Spleen (tissue), 11 donors: ENCODE data around the gene ABTB2. TPM values are rescaled to one million over a fixed set of nuclear protein-coding genes. Genes with fewer than 3 reads are reported as not detected.

Experiments used
- DNase-seq: peaks from one replicate; pipeline ENCODE4 v3.0.0-alpha.2; 2020
- H3K27ac ChIP-seq, 8 donors: fragments of 200-600 bp; sonication (generic) in 7 of 8; 1 replicate in 4 of 8; 2 replicates in 4 of 8; pipeline versions ENCODE4 v1.5.0 to v1.8.0; 2016 to 2021; ENCODE audit warnings: inconsistent platforms in 4 of 8, mild to moderate bottlenecking in 4 of 8, moderate library complexity in 1 of 8
- H3K27me3 ChIP-seq, 7 donors: fragments of 200-600 bp; sonication (generic) in 6 of 7; replicated peaks in 1 of 7; 1 replicate in 4 of 7; 2 replicates in 3 of 7; pipeline versions ENCODE4 v1.5.0 to v1.8.0; 2016 to 2021; ENCODE audit warnings: inconsistent platforms in 3 of 7, mild to moderate bottlenecking in 1 of 7
- H3K36me3 ChIP-seq, 6 donors: fragments of 200-600 bp; sonication (generic) in 5 of 6; 1 replicate in 4 of 6; 2 replicates in 2 of 6; pipeline versions ENCODE4 v1.5.0 to v1.8.0; 2016 to 2021; ENCODE audit warnings: inconsistent platforms in 2 of 6
- H3K4me1 ChIP-seq, 6 donors: fragments of 200-600 bp; sonication (generic) in 5 of 6; 1 replicate in 3 of 6; 2 replicates in 3 of 6; pipeline versions ENCODE4 v1.5.0 to v1.8.0; 2016 to 2021; ENCODE audit warnings: inconsistent platforms in 3 of 6
- H3K4me3 ChIP-seq, 8 donors: fragments of 200-600 bp; sonication (generic) in 7 of 8; 1 replicate in 4 of 8; 2 replicates in 4 of 8; pipeline versions ENCODE4 v1.5.0 to v1.8.0; 2016 to 2021; ENCODE audit warnings: inconsistent platforms in 4 of 8, mild to moderate bottlenecking in 4 of 8, moderate library complexity in 2 of 8
- H3K9me3 ChIP-seq, 8 donors: fragments of 200-600 bp; sonication (generic) in 7 of 8; 1 replicate in 4 of 8; 2 replicates in 4 of 8; pipeline versions ENCODE4 v1.5.0 to v1.8.0; 2016 to 2021; ENCODE audit warnings: inconsistent platforms in 4 of 8
- CTCF ChIP-seq, 11 experiments: fragments of 200-600 bp in 7 of 11; fragments of 450-650 bp in 4 of 11; sonication (generic) in 4 of 11; IDR thresholded peaks in 8 of 11; conservative IDR thresholded peaks in 3 of 11; 1 replicate in 7 of 11; 2 replicates in 4 of 11; pipeline versions ENCODE4 v1.4.0 to v1.8.0; 2016 to 2021; ENCODE audit warnings: antibody characterized with exemption in 11 of 11, inconsistent platforms in 4 of 11, mild to moderate bottlenecking in 1 of 11
- POLR2A ChIP-seq, 3 donors: fragments of 450-650 bp; IDR thresholded peaks; one replicate each; pipeline ENCODE4 v1.5.1; 2017; ENCODE audit warnings: antibody characterized with exemption in 3 of 3, mild to moderate bottlenecking in 1 of 3
- POLR2AphosphoS5 ChIP-seq, 3 donors: sonication (generic); formaldehyde crosslinking; IDR thresholded peaks; one replicate each; pipeline ENCODE4 v1.5.1; 2017; ENCODE audit warnings: antibody characterized with exemption in 3 of 3
- WGBS, 5 donors: extraction: QIAGEN DNeasy Blood & Tissue Kit in 3 of 5; methylation state at CpG; one replicate each; pipeline versions ENCODE4 v1.1.5 to v1.1.7; 2013 to 2018; 5-methylcytosine and 5-hydroxymethylcytosine counted together
- intact Hi-C: fragments of 100-400 bp; cut with DNase I; formaldehyde crosslinking; loops from one replicate; pipeline ENCODE4 v1.15.0; 2023; ENCODE audit warnings: low total_unique reads
- polyA plus RNA-seq, 3 donors: library from polyadenylated mRNA; stranded (reverse); fragments of 200-250 nt; gene quantifications; one replicate each; pipeline ENCODE4 v1.2.1, GENCODE V29; 2013
- total RNA-seq, 7 donors: library from RNA; depleted of rRNA in 3 of 7; stranded (reverse); fragments of >200 nt in 3 of 7; fragmentation: NEBNext Ultra II Directional in 4 of 7; extraction: Animal tissue kit (Norgen Biotek cat#: 25700) in 4 of 7; gene quantifications; one replicate each; pipeline versions ENCODE4 v1.1.0 to v1.2.1, GENCODE V29; 2016 to 2021
- donor health status: healthy with polysubstance abuse.
- donor health status: DM: no; HTN: no; CAD: no; lungs with moderate emphysema.
- donor health status: DM: no; HTN: no; CAD: no.
- donor health status: Bipolar disorder and iron deficiency.
- donor health status: healthy.
- donor health status: DM: no; HTN: no; CAD: no.
- donor health status: DM: yes; HTN: yes; CAD: no.

Gene ABTB2
- total and polyA plus RNA-seq, 10 donors, result 0.41 to 2.9 (median 1.7) TPM

GRCh38 chr11:34379079-34379478, 21.3 kb upstream of the ABTB2 start:
- H3K36me3 ChIP-seq, result no peaks in the 10 kb centered on the region
- no peaks in the 10 kb centered on the region for H3K27me3 ChIP-seq
- intact Hi-C loops, result no loop called here
- H3K4me1 ChIP-seq, result no peaks in the 10 kb centered on the region
- H3K27ac ChIP-seq, result no peak overlapping the region
- peaks cover 0 to 39% (median 32%) of the 10 kb centered on the region in 8 donors for H3K9me3 ChIP-seq
- DNase-seq, result no peak
- WGBS, 5 donors, result 8 to 35% (median 16%) methylated on average over 1 of the region's 1 CpG
- TF ChIP-seq POLR2A (IDR thresholded peaks at IDR 0.05) (no peak), POLR2AphosphoS5 (IDR thresholded peaks at IDR 0.05) (no peak), CTCF (IDR thresholded peaks at IDR 0.05 in 8 of 11, conservative IDR thresholded peaks at IDR 0.05 in 3 of 11) (no peak)
- H3K4me3 ChIP-seq, result no peak overlapping the region

GRCh38 chr11:34373727-34374126, 15.9 kb upstream of the ABTB2 start:
- intact Hi-C loops, result no loop called here
- peaks cover 0 to 4% (median 0%) of the 10 kb centered on the region in 6 donors for H3K4me1 ChIP-seq
- H3K27me3 ChIP-seq, result no peaks in the 10 kb centered on the region
- H3K9me3 ChIP-seq, result peaks cover 0 to 35% (median 32%) of the 10 kb centered on the region in 8 donors
- WGBS, 5 donors, result 78 to 97% (median 93%) methylated on average over 1 of the region's 1 CpG
- H3K36me3 ChIP-seq, result no peaks in the 10 kb centered on the region
- H3K4me3 ChIP-seq, result no peak overlapping the region
- no peak overlapping the region for H3K27ac ChIP-seq
- no peak for DNase-seq
- no peak for TF ChIP-seq CTCF (IDR thresholded peaks at IDR 0.05 in 8 of 11, conservative IDR thresholded peaks at IDR 0.05 in 3 of 11)
- TF ChIP-seq POLR2A (IDR thresholded peaks at IDR 0.05), result no peak
- TF ChIP-seq POLR2AphosphoS5 (IDR thresholded peaks at IDR 0.05), result no peak

DNA sequence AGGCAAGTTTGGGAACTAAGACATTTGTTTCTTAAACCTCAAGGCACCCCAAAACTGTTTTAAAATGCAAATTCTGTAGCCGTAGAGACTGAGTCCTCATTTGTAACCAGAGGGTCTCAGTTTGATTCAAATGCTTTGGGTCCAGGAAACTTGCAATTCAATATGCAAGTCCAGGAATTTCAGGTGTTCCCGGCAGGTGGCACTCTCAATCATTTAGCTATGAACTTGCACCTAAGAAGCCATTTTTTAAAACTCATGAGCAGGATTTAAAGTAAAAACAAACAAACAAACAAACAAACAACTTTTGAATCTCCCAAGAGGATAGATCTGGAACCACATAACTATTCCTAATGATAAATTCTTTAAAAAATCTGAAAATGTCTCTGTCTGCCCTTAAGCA, 8.7 kb upstream of the ABTB2 start:
- Histone ChIP-seq H3K36me3 (no peaks in the 10 kb centered on the region), H3K4me1 (peaks cover 0 to 4% (median 0%) of the 10 kb centered on the region in 6 donors), H3K27ac (no peak overlapping the region), H3K9me3 (no peaks in the 10 kb centered on the region), H3K27me3 (peaks cover 0 to 23% (median 0%) of the 10 kb centered on the region in 7 donors), H3K4me3 (no peak overlapping the region)
- intact Hi-C loops, result no loop called here
- TF ChIP-seq POLR2AphosphoS5 (IDR thresholded peaks at IDR 0.05) (no peak), POLR2A (IDR thresholded peaks at IDR 0.05) (no peak), CTCF (IDR thresholded peaks at IDR 0.05 in 8 of 11, conservative IDR thresholded peaks at IDR 0.05 in 3 of 11) (peak in 1 of 11 experiments; percentile 12)
- 58 to 73% (median 62%) methylated on average over 2 of the region's 2 CpGs for WGBS, 5 donors
- no peak for DNase-seq

GRCh38 chr11:34364102-34364501, 6.3 kb upstream of the ABTB2 start:
- Histone ChIP-seq H3K27me3 (peaks cover 0 to 25% (median 0%) of the 10 kb centered on the region in 7 donors), H3K4me1 (peaks cover 0 to 8% (median 5%) of the 10 kb centered on the region in 6 donors), H3K27ac (peak overlapping the region in 1 of 8 donors; percentile 23), H3K36me3 (no peaks in the 10 kb centered on the region), H3K9me3 (no peaks in the 10 kb centered on the region), H3K4me3 (no peak overlapping the region)
- no peak for DNase-seq
- intact Hi-C loops, result loop anchor here (5.0 kb wide), 1 partner anchor 367 kb away; no protein-coding TSS in a partner anchor
- 27 to 44% (median 42%) methylated on average over 3 of the region's 3 CpGs for WGBS, 5 donors
- no peak for TF ChIP-seq POLR2A (IDR thresholded peaks at IDR 0.05)
- no peak for TF ChIP-seq POLR2AphosphoS5 (IDR thresholded peaks at IDR 0.05)
- TF ChIP-seq CTCF (IDR thresholded peaks at IDR 0.05 in 8 of 11, conservative IDR thresholded peaks at IDR 0.05 in 3 of 11), result no peak
